Measurements from ENCODE around the gene GIMAP8. TPM values are rescaled to one million over a fixed set of nuclear protein-coding genes. Genes with fewer than 3 reads are reported as not detected.
A peak's percentile ranks its signal among the peaks of the same experiment; 100 is the strongest.

Gene GIMAP8
- total RNA-seq, 1 donor, result not detected

DNA sequence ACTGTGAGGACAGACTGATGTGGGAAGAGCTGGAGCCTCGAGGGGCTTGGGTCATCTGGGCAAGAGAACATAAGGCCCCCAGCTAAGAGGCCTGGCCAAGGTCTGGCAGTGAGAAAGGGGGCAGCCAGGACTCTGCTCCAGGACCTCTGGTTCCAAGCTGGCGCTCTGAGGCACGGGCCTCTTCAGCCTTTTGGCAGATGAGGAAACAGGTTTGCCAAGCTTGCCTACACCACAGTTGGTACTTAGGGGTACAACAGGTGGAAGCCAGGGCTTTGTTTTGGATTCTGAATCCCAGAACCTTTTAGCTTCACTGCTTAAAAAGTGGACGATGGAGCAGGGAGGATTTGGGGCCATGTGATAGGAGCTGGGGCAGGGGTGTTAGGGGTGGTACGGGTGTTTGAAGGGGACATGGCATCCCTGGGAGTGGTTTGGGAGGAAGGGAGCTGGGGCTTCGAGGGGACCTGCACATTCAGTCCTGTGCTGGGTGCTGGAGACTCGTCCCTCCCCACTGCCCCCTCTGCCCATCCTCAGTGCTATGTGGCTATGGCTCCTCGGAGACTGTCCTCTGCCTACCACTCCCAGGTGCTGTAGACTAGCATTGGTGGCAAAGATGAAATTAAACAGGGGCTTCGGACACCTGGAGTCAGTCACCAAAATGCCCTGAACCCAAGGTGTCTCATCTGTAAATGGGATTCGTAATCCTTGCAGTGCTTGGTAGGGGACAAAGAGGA is 41.0 kb upstream of the GIMAP8 start:
- H3K79me2 ChIP-seq (ENCODE audit: insufficient read depth, low read length), result no peaks in the 10 kb centered on the region
- no peak overlapping the region for H3K4me2 ChIP-seq (ENCODE audit: insufficient read depth, low read length)
- no peaks in the 10 kb centered on the region for H3K9me3 ChIP-seq (ENCODE audit: low read depth, low read length)
- H3K4me3 ChIP-seq (ENCODE audit: insufficient read depth, low read length), result no peak overlapping the region
- no peaks in the 10 kb centered on the region for H3K36me3 ChIP-seq (ENCODE audit: insufficient read depth, low read length)
- TF ChIP-seq, protein P1, sequence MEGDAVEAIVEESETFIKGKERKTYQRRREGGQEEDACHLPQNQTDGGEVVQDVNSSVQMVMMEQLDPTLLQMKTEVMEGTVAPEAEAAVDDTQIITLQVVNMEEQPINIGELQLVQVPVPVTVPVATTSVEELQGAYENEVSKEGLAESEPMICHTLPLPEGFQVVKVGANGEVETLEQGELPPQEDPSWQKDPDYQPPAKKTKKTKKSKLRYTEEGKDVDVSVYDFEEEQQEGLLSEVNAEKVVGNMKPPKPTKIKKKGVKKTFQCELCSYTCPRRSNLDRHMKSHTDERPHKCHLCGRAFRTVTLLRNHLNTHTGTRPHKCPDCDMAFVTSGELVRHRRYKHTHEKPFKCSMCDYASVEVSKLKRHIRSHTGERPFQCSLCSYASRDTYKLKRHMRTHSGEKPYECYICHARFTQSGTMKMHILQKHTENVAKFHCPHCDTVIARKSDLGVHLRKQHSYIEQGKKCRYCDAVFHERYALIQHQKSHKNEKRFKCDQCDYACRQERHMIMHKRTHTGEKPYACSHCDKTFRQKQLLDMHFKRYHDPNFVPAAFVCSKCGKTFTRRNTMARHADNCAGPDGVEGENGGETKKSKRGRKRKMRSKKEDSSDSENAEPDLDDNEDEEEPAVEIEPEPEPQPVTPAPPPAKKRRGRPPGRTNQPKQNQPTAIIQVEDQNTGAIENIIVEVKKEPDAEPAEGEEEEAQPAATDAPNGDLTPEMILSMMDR (IDR thresholded peaks at IDR 0.05; ENCODE audit: extremely low read depth, low read depth, low read length), result no peak
- no peaks in the 10 kb centered on the region for H4K20me1 ChIP-seq (ENCODE audit: insufficient read depth, low read length)
- DNase-seq (ENCODE audit: insufficient read length, low spot score, missing footprints), result peak; percentile 47
- peaks cover 12% of the 10 kb centered on the region for H3K4me1 ChIP-seq (ENCODE audit: insufficient read depth, low read length)
- no peaks in the 10 kb centered on the region for H3K27me3 ChIP-seq (ENCODE audit: insufficient read depth, low read length)
- H2AFZ ChIP-seq (ENCODE audit: low read length), result no peak overlapping the region
- H3K27ac ChIP-seq (ENCODE audit: low read depth, low read length), result no peak overlapping the region

DNA sequence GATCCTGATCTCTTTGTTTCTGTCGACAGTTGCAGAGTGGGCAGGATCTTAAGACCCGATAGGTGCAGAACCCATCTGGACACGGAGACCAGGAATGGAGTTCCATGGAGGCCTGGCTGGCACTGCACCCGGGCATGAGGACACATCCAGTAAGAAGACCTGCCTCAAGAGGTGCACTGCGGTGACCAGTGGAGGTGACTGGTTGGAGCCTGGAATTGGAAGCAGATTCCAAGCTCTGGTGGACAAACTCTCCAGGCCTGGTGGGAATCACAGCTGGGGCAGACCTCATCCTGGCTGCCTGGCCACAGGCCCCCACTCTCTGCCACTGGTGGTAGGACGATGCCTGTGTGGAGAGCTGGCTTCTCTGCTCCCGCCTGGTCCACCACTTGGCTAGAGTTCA is 40.3 kb upstream of the GIMAP8 start:
- H3K36me3 ChIP-seq (ENCODE audit: insufficient read depth, low read length), result no peaks in the 10 kb centered on the region
- TF ChIP-seq, protein P1 (IDR thresholded peaks at IDR 0.05; ENCODE audit: extremely low read depth, low read depth, low read length), result no peak
- no peaks in the 10 kb centered on the region for H3K9me3 ChIP-seq (ENCODE audit: low read depth, low read length)
- DNase-seq (ENCODE audit: insufficient read length, low spot score, missing footprints), result peak; percentile 79
- no peak overlapping the region for H3K4me2 ChIP-seq (ENCODE audit: insufficient read depth, low read length)
- peaks cover 9% of the 10 kb centered on the region for H3K4me1 ChIP-seq (ENCODE audit: insufficient read depth, low read length)
- no peaks in the 10 kb centered on the region for H4K20me1 ChIP-seq (ENCODE audit: insufficient read depth, low read length)
- no peaks in the 10 kb centered on the region for H3K27me3 ChIP-seq (ENCODE audit: insufficient read depth, low read length)
- H3K79me2 ChIP-seq (ENCODE audit: insufficient read depth, low read length), result no peaks in the 10 kb centered on the region
- H2AFZ ChIP-seq (ENCODE audit: low read length), result no peak overlapping the region
- no peak overlapping the region for H3K4me3 ChIP-seq (ENCODE audit: insufficient read depth, low read length)
- H3K27ac ChIP-seq (ENCODE audit: low read depth, low read length), result no peak overlapping the region

DNA sequence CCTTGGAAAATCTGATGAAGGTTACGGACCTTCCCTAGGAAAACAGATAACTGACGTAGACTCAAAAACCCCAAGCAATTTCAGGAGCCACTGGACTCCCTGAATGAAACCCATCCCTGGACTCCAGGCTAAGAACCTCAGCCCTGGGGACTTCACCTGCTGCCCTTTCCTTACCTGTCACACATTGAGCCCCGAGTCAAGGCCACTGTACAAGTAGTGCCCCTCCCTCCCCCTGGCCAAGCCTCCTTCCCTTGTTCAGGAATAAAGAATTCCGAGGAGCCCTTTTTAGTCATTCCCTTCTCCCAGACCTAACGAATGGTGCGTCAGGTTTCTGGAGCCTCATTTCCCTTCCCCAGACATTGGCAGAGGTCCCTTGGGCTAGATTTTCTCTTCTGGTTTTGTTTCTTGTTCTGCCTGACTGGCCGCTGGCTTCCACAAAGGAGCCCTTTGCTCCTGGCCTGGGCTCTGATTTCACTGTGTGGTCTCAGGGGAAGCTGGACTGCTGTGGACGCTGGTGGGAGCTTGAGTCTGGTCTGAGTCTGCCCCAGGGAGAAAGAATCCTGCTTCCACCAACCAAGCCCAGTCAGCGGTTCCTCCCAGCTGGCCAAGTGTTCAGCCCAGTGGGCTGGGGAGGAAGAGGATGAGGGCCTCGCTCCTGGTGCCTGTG is 39.6 kb upstream of the GIMAP8 start:
- Histone ChIP-seq H3K79me2 (ENCODE audit: insufficient read depth, low read length) (no peaks in the 10 kb centered on the region), H3K9me3 (ENCODE audit: low read depth, low read length) (no peaks in the 10 kb centered on the region), H3K4me2 (ENCODE audit: insufficient read depth, low read length) (no peak overlapping the region), H3K4me3 (ENCODE audit: insufficient read depth, low read length) (no peak overlapping the region), H4K20me1 (ENCODE audit: insufficient read depth, low read length) (no peaks in the 10 kb centered on the region), H3K27ac (ENCODE audit: low read depth, low read length) (no peak overlapping the region), H2AFZ (ENCODE audit: low read length) (peak overlapping the region; percentile 22), H3K27me3 (ENCODE audit: insufficient read depth, low read length) (no peaks in the 10 kb centered on the region), H3K4me1 (ENCODE audit: insufficient read depth, low read length) (peaks cover 7% of the 10 kb centered on the region), H3K36me3 (ENCODE audit: insufficient read depth, low read length) (no peaks in the 10 kb centered on the region)
- DNase-seq (ENCODE audit: insufficient read length, low spot score, missing footprints), result peak; percentile 92
- TF ChIP-seq, protein P1 (IDR thresholded peaks at IDR 0.05; ENCODE audit: extremely low read depth, low read depth, low read length), result no peak

DNA sequence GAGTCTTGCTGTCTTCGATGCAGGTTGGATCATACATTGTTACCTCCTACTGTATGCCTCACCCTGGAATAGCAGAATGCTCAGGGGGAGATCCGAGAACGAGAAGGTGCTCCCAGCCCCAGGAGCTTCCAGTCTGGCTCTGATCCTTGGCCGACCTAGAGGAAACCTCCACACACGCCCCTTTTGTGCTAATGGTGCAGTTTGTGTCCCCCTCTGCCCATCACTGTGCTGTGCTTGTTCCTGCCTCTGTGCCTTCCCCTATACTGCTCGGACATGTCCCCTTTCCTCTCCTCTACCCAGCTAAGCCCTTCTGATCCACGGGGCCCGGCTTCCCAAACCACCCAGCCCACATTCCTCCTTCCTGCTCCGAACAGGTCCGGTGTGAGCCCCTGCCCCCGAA is 38.8 kb upstream of the GIMAP8 start:
- Histone ChIP-seq H3K27ac (ENCODE audit: low read depth, low read length) (no peak overlapping the region), H3K4me1 (ENCODE audit: insufficient read depth, low read length) (no peaks in the 10 kb centered on the region), H3K9me3 (ENCODE audit: low read depth, low read length) (no peaks in the 10 kb centered on the region), H2AFZ (ENCODE audit: low read length) (no peak overlapping the region), H3K79me2 (ENCODE audit: insufficient read depth, low read length) (no peaks in the 10 kb centered on the region), H3K27me3 (ENCODE audit: insufficient read depth, low read length) (no peaks in the 10 kb centered on the region), H3K36me3 (ENCODE audit: insufficient read depth, low read length) (no peaks in the 10 kb centered on the region), H4K20me1 (ENCODE audit: insufficient read depth, low read length) (no peaks in the 10 kb centered on the region), H3K4me3 (ENCODE audit: insufficient read depth, low read length) (no peak overlapping the region), H3K4me2 (ENCODE audit: insufficient read depth, low read length) (no peak overlapping the region)
- DNase-seq (ENCODE audit: insufficient read length, low spot score, missing footprints), result peak; percentile 45
- TF ChIP-seq, protein P1 (IDR thresholded peaks at IDR 0.05; ENCODE audit: extremely low read depth, low read depth, low read length), result no peak

Data from osteoblast (primary cell).